Activated T-cell treated with anti-CD3 and anti-CD28 coated beads for 1 hour (primary cell): ENCODE data around the gene ADGRB2.

ENCODE experiments used
- DNase-seq: peaks from one replicate; pipeline ENCODE4 v3.0.0-alpha.2; 2020; ENCODE audit warnings: low read depth

Gene ADGRB2

GRCh38 chr1:31701091-31701736, 62.9 kb downstream of the ADGRB2 start:
- DNase-seq, result peak; percentile 12

DNA sequence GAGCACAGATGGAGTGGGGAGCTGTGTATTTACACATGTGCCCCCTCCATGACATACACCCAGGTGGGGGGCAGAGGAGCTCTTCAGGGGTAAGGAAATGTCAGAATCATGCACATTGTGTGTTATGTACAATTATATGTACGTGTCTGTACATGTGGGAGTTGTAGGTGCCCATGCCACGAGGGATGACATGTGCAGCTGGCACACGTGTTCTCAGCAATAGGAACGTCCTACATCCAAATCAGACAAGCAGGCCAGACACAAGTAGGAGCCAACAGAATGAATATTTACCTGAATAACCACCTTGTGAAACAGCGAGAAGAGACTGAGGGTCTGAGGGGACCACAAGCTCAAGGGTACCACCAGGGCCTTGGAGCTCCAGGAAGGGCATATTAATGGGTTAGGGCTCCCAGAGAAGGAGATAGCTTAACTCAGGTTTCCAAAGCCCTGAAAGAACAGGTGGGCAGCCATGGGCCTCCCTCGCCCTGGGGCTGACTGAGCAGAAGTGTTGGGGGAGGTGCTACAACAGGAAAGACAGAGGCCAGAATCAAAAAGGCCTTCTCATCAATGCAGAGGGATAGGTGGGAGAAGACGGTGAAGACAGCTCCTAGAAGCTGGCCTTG, 63.6 kb downstream of the ADGRB2 start:
- DNase-seq, result no peak

DNA sequence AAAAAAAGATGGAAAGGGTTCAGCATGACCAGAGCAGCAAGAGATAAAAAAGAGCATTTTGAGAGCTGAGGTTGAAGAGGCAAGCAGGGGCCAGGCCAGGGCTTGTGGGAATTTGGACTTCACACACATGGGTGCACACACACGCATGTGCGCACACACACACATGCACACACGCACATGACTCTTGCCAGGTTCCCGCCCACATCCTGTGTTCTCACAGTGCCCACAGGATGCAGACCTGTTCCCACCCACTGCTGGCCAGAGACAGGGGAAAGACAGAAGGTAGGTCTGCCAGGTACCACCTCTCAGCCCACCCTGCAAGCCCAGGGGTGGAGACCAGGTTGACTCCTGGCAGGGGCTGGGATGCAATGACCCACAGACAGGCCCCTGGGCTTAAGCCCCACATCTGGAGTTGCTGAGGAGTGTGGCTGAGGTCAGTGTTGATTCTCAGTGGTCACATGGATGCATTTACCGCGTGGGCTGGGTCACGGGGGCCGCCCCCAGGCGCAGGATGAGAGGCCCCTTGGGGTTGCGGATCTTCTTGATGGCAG, 64.7 kb downstream of the ADGRB2 start:
- no peak for DNase-seq

DNA sequence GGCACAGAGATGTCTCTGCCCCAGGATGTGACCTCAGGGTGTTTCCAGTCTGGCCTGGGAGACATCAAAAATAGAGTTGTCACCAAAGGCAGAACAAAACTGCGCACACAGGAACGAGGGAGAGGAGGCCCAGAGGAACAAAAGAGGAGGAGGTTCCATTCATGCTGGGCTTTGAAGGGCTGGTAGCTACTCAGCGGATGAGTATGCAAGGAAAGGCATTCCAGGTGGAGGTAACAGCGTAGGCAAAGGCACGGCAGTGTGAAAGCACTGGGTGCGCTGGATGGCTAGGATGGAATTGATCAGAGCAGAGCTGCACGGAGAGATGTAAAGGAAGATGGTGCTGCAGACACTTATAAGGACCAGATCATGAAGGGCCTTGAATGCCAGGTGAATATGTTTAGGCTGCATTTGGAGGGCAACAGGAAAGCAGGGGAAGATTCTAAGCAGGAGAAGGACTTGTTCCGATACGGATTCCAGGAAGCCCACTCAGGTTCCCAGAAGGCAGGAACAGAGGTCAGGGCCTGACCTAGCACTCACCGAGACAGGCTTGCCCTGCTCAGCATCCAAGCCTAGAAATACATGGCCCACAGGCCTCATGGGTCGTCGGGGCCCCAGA, 66.7 kb downstream of the ADGRB2 start:
- DNase-seq, result no peak

DNA sequence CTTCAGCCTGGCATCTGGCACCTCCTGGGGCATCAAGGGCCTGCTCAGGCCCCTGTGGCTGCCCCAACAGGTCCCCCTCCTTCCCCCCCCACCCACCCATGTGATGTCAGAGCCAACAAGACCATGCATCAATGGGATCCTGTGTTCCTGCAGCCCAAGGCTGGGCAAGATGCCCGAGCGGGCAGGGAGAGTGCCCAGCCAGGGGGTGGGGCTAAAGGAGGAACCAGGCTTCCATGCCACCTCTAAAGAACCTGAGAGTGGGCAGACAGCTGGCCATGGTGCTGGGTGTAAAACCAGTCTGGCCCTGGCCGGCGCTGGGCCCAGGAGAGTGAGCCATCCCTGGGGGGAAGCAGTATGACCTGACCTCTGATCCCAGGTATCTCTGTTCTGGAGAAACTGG, 67.9 kb downstream of the ADGRB2 start:
- no peak for DNase-seq

GRCh38 chr1:31695327-31695726, 68.8 kb downstream of the ADGRB2 start:
- no peak for DNase-seq

DNA sequence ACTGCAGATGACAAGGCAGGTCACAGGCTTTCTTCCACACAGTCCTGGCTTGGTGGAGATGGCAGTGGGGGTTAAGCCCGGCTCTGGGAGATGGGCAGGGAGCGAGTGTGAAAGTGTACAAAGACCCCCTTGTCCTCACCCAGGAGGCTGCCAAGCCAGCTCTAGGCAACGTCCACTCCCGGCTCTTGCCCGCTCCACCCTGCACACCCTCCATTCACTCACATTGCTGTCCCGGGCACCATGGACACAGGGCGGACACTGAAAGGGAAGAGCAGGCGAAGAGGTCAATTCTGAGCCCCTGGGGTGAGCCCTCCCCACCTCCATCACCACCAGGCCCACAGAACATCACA, 69.2 kb downstream of the ADGRB2 start:
- no peak for DNase-seq

DNA sequence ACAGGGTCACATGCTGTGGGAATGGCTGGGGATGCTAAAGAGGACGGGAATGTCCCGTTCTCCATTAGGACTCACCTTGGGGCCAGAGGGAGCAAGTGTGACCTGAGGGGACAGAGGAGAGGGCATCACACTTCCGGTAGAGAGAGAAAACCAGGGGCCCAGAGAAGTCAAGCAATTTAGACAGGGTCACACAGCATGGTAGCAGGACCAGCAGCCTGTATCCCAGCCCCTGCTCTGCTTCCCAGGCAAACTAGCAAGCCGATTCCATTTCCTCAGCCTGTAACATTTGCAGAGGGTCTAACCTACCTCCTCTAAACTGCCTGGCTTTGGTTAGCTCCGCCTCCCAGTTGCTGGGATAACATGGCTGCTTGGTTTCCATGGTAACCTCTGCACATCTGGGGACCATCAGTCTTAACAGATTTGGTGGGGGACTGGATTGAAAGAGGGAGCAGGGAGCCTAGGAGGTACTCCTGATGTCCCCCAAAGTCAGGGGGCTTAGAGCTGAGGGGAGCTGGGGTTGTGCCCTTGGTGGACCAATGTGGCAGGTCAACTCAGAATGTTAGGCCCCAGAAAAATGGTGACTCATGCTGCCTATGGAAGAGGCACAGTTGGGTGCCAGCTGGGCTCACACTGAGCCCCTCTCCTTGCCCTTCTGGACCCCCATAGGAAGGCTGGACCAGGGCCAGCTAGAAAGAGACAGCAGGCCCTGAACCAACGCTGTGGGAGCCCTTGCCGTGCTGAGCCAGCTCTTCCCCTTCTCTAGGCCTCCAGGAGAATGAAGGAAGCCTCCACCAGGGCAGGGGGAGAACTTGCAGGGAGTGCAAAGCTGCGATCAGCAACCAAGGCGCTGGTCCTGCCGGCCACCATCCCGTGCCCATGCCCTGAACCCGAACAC, 69.8 kb downstream of the ADGRB2 start:
- no peak for DNase-seq

DNA sequence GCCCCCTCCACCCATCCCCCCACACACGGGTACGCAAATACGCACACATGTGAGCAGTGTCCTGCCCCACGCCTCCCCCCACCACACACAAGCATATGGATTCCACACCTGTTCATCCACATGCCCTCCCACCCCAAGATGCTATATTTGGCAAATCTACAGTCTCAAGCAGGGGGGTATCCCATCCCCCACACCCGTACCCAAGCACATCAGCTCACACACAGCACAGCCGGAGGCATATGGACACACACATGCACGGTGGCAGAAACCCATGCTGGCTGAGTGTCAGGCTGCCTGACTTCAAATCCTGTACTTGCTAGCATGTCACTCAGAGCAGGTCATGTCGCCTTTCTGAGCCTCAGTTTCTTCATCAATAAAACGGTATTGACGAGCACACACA, 70.9 kb downstream of the ADGRB2 start:
- no peak for DNase-seq

DNA sequence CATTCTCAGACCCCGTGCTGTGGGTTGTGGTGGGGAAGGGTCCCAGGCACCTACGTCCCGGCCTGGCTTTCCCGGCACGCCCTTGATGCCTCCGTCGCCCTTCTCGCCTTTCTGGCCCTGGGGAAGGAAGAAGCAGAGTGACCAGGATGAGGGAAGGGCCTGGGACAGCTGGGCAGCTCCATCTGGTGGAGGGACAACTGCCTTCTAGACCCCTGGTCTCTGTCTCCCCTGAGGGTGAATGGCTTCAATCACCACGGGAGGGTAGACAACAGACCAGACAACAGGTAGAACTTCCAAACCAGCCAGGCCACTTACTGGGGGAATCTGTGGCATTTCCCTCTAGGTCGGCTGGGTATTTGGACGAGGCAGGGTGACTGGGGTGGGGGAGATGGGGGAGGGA, 72.2 kb downstream of the ADGRB2 start:
- no peak for DNase-seq

DNA sequence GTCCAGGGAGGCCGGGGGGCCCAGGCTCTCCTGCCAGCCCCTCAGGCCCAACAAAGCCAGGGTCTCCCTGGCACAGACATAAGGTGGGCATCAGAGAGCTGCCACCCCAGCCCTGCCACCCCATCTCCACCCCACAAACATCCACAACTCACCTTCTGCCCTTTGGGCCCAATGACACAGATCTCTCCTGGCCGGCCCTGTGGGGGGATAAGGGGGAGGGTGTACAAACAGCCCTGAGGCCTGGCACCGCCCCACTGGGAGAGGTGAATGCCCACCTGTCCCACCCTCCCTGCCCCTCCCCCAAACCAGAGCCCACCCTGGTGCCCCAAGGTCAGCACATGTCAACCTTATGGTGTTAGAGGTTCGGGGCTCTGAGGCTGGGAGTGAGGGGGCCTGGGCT, 72.7 kb downstream of the ADGRB2 start:
- DNase-seq, result no peak

DNA sequence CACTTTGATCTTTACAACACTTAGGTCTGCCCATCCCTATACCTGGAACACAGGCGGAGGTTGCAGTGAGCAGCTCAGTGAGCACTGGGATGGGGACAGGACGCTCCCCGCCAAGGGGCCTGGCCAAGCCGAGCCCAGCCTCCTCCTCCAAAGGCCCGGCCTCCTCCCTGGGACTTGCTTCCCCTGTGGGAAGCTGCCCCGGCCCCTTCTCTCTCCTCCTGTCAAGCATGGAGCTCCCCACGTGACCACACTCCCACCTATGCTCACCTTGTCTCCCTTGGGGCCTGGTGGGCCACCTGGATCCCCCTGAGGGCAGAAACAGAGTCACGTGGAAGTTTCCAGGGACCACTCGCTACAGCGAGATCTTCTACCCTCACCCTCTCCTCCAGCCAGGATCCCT, 73.2 kb downstream of the ADGRB2 start:
- DNase-seq, result no peak

DNA sequence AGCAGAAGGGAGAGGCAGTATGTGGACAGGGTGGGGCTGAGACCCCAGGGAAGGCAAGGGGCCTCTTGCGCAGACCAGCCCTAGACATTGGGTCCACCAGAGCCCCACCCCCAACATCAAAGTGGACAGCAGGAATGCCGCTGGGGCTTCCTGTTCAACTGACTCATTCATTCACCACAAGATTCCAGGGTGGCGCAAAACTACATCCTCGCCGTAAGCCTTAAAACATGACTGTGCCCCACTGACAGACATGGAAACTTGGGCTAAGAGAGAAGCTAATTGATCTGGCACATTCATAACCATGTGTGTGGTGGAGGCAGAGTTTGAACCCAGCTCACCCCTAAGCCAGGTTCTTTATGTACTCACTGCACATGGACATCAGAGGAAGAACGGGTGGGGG, 74.3 kb downstream of the ADGRB2 start:
- DNase-seq, result no peak

DNA sequence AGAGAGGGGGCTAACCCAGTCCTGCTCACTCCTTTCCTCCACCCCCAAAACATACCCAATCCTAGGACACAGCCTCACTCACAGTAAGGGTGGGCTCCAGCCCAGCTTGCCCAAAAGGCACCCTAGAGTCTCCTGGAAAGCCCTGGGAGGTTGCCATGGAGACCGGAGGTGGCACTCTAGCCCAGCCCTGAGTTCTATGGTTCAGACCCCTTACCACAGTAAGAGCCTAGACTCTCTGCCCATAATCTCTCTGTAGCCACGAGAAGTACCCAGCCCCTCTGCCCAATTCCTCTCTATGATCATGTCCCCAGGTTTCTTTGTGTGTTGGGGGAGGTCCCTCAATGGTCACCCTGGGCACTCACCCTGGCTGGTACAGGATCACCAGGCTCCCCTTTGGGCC, 74.8 kb downstream of the ADGRB2 start:
- no peak for DNase-seq

DNA sequence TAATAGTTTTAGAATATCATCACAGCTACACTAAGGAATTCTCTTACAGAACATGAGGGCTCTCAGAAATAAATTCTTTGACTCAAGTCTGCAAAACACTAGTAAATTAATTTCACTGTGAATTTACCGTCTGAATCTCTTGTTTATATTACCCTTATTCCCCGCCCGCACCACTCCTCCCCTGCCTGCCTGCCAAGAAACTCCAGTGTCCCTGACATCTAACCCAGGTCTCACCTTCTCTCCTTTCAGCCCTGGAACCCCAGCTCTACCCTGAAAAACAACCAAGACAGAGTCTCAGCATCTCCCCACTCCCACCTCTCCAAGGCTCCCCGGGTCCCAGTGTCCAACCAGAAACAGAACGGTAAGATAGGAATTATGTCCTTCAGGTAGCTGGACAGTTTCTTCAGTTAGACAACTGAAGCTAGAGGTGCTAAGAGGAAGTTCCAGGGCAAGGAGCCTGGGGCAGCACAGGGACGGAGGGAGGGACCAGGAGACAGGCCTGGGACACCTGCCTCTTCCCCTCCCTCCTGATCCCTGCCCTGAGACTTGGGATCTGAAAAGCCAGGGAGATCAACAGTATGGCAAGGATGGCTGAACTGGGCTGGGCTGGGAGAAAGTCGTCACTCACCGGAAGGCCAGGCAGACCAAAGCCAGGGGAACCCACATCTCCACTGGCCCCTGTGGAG, 75.8 kb downstream of the ADGRB2 start:
- no peak for DNase-seq

DNA sequence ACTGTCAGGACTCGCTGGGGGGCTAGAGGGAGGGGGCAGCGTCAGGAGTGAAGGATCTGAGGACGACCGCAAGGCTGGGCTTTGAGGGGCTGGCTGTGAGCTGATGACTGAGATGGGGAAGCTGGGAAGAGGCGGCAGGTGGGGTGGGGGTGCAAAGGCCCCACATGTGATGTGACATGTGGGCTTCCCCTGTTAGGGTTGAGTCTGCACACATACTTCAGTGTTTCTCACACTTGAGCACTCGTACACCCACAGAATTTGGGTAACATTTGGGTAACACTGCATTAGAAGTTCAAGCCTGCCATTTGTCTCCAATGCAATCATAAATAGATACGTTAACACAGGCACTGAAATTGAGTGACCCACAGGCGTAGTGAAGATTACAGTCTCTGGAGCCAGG, 76.5 kb downstream of the ADGRB2 start:
- DNase-seq, result no peak

GRCh38 chr1:31685795-31686194, 78.3 kb downstream of the ADGRB2 start:
- DNase-seq, result no peak

GRCh38 chr1:31683997-31684396, 80.1 kb downstream of the ADGRB2 start:
- DNase-seq, result no peak

DNA sequence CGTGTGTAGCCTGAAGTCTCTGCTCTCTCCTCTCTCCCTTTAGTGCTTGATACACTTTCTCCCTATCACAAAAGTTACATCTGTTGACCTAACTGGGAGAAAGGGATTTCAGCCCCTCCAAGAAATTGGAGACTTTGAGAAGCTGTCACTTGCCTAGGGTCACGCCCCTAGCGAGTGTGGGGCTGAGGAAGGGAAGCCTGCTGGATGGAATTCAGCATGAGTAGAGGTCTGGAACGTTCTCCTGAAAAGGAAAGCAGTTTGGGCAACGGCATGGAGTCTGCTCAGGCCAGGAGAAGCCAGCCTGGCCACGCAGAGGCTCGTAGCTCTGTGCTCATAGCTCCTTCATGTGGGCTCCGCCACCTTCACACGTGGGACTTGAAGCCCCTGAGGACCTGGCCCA, 82.7 kb downstream of the ADGRB2 start:
- no peak for DNase-seq

DNA sequence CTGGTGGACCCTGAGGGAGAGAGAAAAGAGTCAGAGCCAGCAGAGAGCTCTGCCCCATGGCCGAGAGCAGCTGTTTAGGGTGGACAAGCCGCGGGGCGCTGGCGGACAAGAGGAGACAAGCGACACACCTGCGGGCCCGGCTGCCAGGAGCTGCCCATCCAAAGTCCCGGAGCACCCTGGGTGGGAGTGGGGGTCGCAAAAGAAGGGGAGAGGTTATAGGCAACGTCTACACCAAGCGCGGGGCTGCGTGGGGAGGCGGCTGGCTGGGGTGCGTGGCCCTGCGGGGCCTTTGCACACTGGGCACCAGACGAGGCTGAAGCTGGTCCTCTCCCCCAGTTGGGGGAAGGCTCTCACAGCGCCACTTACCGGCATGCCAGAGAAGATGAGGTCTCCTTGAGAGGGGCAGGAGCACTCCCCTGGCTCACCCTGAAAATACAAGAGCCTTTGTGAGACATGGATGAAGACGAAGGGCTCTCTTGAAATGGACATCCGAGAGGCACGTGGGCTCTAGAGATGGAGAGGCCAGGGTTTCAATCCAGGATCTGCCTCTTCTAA, 84.4 kb downstream of the ADGRB2 start:
- DNase-seq, result no peak

DNA sequence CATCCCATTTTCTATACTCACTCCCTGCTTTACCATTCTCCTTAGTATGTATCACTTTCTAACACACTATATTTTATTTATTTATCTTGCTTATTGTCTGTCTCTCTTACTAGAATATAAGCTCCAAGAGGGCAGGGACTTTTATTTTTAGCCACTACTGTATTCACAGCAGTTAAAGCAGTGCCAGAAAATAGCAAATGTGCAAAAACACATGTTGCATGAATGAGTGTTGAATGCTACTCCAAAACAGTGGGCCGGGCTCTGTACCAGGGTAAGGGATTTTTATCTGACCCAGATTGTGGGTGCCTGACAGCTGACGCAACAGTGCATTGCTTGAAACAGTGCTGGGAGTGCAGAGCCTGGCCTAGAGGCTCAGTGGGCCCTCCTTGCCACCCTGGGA, 85.0 kb downstream of the ADGRB2 start:
- DNase-seq, result no peak

- DNase-seq, result no peak
Observed at GRCh38 chr1:31678681-31679080, 85.5 kb downstream of the ADGRB2 start.
